ENCODE data around the gene LAMA4. TPM values are rescaled to one million over a fixed set of nuclear protein-coding genes. Genes with fewer than 3 reads are reported as not detected.

LAMA4 gene
- total and polyA plus RNA-seq, 2 of the 13 experiments (the other 11 are each of a cell fraction or from before 2014, with no cell fraction given), result not detected

- TF ChIP-seq ZMAT5 (CRISPR knock-in tag; IDR thresholded peaks at IDR 0.05; ENCODE audit: borderline replicate concordance, low read depth), result no peak
- peak; percentile 12; the same call in 1 of the 2 replicates for TF ChIP-seq FOXO1 (CRISPR knock-in tag; IDR thresholded peaks at IDR 0.05)
- no peak; the same call in 1 of the 2 replicates for TF ChIP-seq ESRRA (CRISPR knock-in tag; IDR thresholded peaks at IDR 0.05; ENCODE audit: low read depth)
- TF ChIP-seq ZSCAN5A (CRISPR knock-in tag; IDR thresholded peaks at IDR 0.05; ENCODE audit: borderline replicate concordance), result no peak
- TF ChIP-seq HNF4G (IDR thresholded peaks at IDR 0.05; ENCODE audit: borderline replicate concordance, low read depth, low read length), result no peak
- no peak for TF ChIP-seq HNF4G (CRISPR knock-in tag; IDR thresholded peaks at IDR 0.05; ENCODE audit: borderline replicate concordance, low read depth)
- no peak for TF ChIP-seq ZNF572 (CRISPR knock-in tag; IDR thresholded peaks at IDR 0.05)
- no peak for TF ChIP-seq MED13 (CRISPR knock-in tag; IDR thresholded peaks at IDR 0.05)
- peak; percentile 88; the same call in 1 of the 2 replicates for TF ChIP-seq ZNF512B (CRISPR knock-in tag; IDR thresholded peaks at IDR 0.05; ENCODE audit: borderline replicate concordance)
- TF ChIP-seq ZFYVE20 (CRISPR knock-in tag; IDR thresholded peaks at IDR 0.05; ENCODE audit: borderline replicate concordance, low read depth), result no peak
- TF ChIP-seq POGK (CRISPR knock-in tag; conservative IDR thresholded peaks at IDR 0.05), result no peak
- TF ChIP-seq MED1 (CRISPR knock-in tag; IDR thresholded peaks at IDR 0.05), result peak; percentile 16; the same call in 1 of the 2 replicates
- peak; percentile 41; the same call in 1 of the 2 replicates for TF ChIP-seq MTA1 (CRISPR knock-in tag; IDR thresholded peaks at IDR 0.05; ENCODE audit: borderline replicate concordance)
- TF ChIP-seq TARDBP (CRISPR knock-in tag; IDR thresholded peaks at IDR 0.05), result 0 out of 2 replicates have a peak, but pooled peaks have one; percentile 39
- no peak for TF ChIP-seq ZC3H4 (CRISPR knock-in tag; IDR thresholded peaks at IDR 0.05; ENCODE audit: borderline replicate concordance)
- no peak for TF ChIP-seq REST (IDR thresholded peaks at IDR 0.05; ENCODE audit: borderline replicate concordance in 1 of 2, low read depth in 1 of 2, low read length in 2 of 2)
- TF ChIP-seq GFI1 (CRISPR knock-in tag; IDR thresholded peaks at IDR 0.05; ENCODE audit: borderline replicate concordance), result no peak
- no peak for TF ChIP-seq ZNF12 (CRISPR knock-in tag; IDR thresholded peaks at IDR 0.05)
- no peak for TF ChIP-seq ZFP90 (CRISPR knock-in tag; IDR thresholded peaks at IDR 0.05; ENCODE audit: borderline replicate concordance)
Measured at GRCh38 chr6:112145080-112145573, 109.2 kb downstream of the LAMA4 start (continued).
